GM13976 (cell line): ENCODE data around the gene ABCC12.

Experiments used
- DNase-seq: peaks from one replicate; pipeline ENCODE4 v3.0.0; 2012; ENCODE audit warnings: low spot score
- CTCF ChIP-seq: IDR thresholded peaks from 2 replicates; pipeline ENCODE4 v1.5.1; 2012; ENCODE audit warnings: borderline replicate concordance, mild to moderate bottlenecking; ENCODE audit not compliant: insufficient read depth; ENCODE audit errors: extremely low read depth, missing control alignments, control extremely low read depth
- in situ Hi-C: fragments of 300-500 bp; cut with MboI; formaldehyde crosslinking; loops from one replicate; pipeline ENCODE4 v1.12.0; 2022; ENCODE audit warnings: low sequenced_read_pairs, mixed read lengths, inconsistent platforms; ENCODE audit not compliant: unreplicated experiment

Gene ABCC12

GRCh38 chr16:48110000-48110399 is 45.8 kb downstream of the ABCC12 start:
- TF ChIP-seq CTCF, result no peak
- DNase-seq, result no peak
- in situ Hi-C loops, result no loop called here

GRCh38 chr16:48109475-48109874 is 46.3 kb downstream of the ABCC12 start:
- DNase-seq, result no peak
- in situ Hi-C loops, result no loop called here
- no peak for TF ChIP-seq CTCF

GRCh38 chr16:48106446-48106845 is 49.3 kb downstream of the ABCC12 start:
- TF ChIP-seq CTCF, result no peak
- in situ Hi-C loops, result no loop called here
- DNase-seq, result no peak
